Panc1 (cell line): ENCODE data around the gene NT5C1A. TPM values are rescaled to one million over a fixed set of nuclear protein-coding genes. Genes with fewer than 3 reads are reported as not detected.
A peak's percentile ranks its signal among the peaks of the same experiment; 100 is the strongest.

ENCODE experiments used
- ATAC-seq: fragments of 200-7000 bp; cut with Tn5 transposase; 2 replicates; pipeline ENCODE4 v1.9.1; 2020; ENCODE audit warnings: mild to moderate bottlenecking, moderate library complexity
- BruUV-seq: library from RNA; stranded (reverse); fragments of 400-500 nt; replicated peaks from 2 replicates; lab custom pipeline; 2021; lab: Mats Ljungman, UMichigan
- CTCF ChIA-PET: fragments of 300-600 bp; sonication (Branson Sonifier 250); formaldehyde crosslinking; loops from one replicate; lab custom pipeline; 2022; ENCODE audit warnings: antibody characterized with exemption; lab: Charles Lee
- POLR2A ChIA-PET: fragments of 300-600 bp; sonication (Branson Sonifier 250); formaldehyde crosslinking; loops from one replicate; lab custom pipeline; 2022; ENCODE audit warnings: antibody characterized with exemption; lab: Charles Lee
- DNase-seq: peaks from one replicate; pipeline ENCODE4 v3.0.0-alpha.2; 2010; ENCODE audit warnings: low read depth, low spot score
- H3K27ac ChIP-seq: 2 replicates; pipeline ENCODE4 v1.5.1; 2011; ENCODE audit warnings: mild to moderate bottlenecking, low read length, inconsistent platforms
- H3K27me3 ChIP-seq: fragments of 200-500 bp; sonication (Bioruptor generic); 2 replicates; pipeline ENCODE4 v1.6.0; 2014; ENCODE audit warnings: low read length, inconsistent platforms; ENCODE audit not compliant: control insufficient read depth, insufficient read depth
- H3K36me3 ChIP-seq: fragments of 200-500 bp; sonication (Bioruptor generic); 2 replicates; pipeline ENCODE4 v1.5.1; 2014; ENCODE audit warnings: inconsistent platforms, mild to moderate bottlenecking, low read length, moderate library complexity; ENCODE audit not compliant: control insufficient read depth, insufficient read depth
- H3K4me1 ChIP-seq: 2 replicates; pipeline ENCODE4 v1.5.1; 2011; ENCODE audit warnings: inconsistent platforms, mild to moderate bottlenecking, low read length, moderate library complexity; ENCODE audit not compliant: control insufficient read depth, insufficient read depth
- H3K4me3 ChIP-seq, 2 experiments: 2 replicates each; pipeline ENCODE4 v1.5.1; 2011 to 2012; ENCODE audit warnings: low read depth in 2 of 2, low read length in 2 of 2, mild to moderate bottlenecking in 2 of 2, inconsistent platforms in 1 of 2, moderate library complexity in 1 of 2
- H3K9me3 ChIP-seq: fragments of 200-500 bp; sonication (Bioruptor generic); 2 replicates; pipeline ENCODE4 v1.5.1; 2014; ENCODE audit warnings: low read depth, mild to moderate bottlenecking, inconsistent platforms, low read length, moderate library complexity; ENCODE audit not compliant: control insufficient read depth, insufficient read depth
- POLR2AphosphoS5 ChIP-seq: IDR thresholded peaks from 2 replicates; pipeline ENCODE4 v1.6.1; 2012; ENCODE audit warnings: mild to moderate bottlenecking, low read depth, low read length, moderate library complexity
- SIN3A ChIP-seq: IDR thresholded peaks from 2 replicates; pipeline ENCODE4 v1.6.1; 2012; ENCODE audit warnings: low read depth, mild to moderate bottlenecking, low read length, moderate library complexity, borderline replicate concordance; ENCODE audit not compliant: insufficient read depth
- TCF7L2 ChIP-seq: IDR thresholded peaks from 2 replicates; pipeline ENCODE4 v1.6.1; 2011; ENCODE audit warnings: mild to moderate bottlenecking, low read depth, low read length, inconsistent platforms
- in situ Hi-C: cut with HindIII; loops from 2 replicates; pipeline ENCODE4 v1.10.0; 2016; ENCODE audit warnings: low sequenced_read_pairs, low pct_unique_long_range_greater_than_20kb
- intact Hi-C: fragments of 100-400 bp; cut with micrococcal nuclease; formaldehyde crosslinking; loops from one replicate; pipeline ENCODE4 v1.10.0; 2022; ENCODE audit not compliant: unreplicated experiment
- total RNA-seq: library from RNA; stranded (reverse); gene quantifications from one replicate; pipeline ENCODE4 v1.2.1, GENCODE V29; 2021; ENCODE audit not compliant: unreplicated experiment
- TF ChIP-seq, protein P1 (sequence below): fragments of 450-650 bp; IDR thresholded peaks from 2 replicates; pipeline ENCODE4 v1.5.1; 2017; ENCODE audit warnings: mild to moderate bottlenecking
- TF ChIP-seq, protein P2 (sequence below), 2 experiments: IDR thresholded peaks; 2 replicates each; pipeline ENCODE4 v1.6.1; 2011 to 2012; ENCODE audit warnings: low read depth in 2 of 2, control low read depth in 1 of 2, low read length in 1 of 2, mild to moderate bottlenecking in 1 of 2, moderate library complexity in 1 of 2; ENCODE audit not compliant: insufficient read depth in 1 of 2

Gene NT5C1A
- total RNA-seq, 1 experiment from 2014 or later = not detected

DNA sequence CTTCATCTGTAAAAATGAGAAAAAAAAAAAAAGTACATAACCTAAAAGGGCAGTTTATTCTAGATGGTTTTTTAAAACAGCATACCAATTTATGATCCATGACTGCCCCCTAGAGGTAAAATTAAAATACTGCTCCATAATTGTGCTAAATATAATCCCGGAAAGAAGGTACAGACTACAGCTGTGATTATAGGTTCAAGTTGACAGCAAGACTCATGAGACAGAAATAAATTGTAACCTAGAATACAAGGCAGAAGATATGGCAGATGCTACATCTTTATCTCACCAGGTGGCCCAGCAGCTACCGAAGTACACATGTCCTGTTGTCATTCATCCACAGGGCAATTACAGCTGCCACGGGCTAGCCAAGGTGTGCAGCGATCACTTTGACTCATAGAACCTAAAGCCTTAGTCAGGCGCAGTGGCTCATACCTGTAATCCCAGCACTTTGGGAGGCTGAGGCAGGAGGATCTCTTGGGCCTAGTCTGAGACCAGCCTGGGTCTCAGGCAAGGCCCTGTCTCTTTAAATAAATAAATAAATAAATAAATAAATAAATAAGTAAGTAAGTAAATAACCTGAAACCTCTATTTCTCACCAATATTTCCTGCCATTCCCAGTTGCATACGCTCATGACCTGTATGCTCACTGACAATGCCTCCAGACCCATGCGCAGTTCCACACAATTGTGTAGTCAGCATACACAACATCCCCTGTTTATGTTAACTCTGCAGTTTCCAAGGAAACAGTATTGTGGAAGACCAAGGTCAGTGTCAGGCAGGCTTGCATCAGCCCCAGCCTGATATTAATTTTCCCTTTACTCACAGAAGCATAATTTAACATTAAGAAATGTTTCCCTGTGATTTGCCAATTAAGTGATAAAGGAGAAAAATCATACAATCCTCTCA, 48.4 kb upstream of the NT5C1A start:
- CTCF ChIA-PET = interaction anchor here (0.7 to 1.5 kb wide), 9 partner anchors 21 to 241 kb away, joined by 3 to 8 read pairs (median 5); no protein-coding TSS in a partner anchor
- DNase-seq = peak; percentile 61
- Histone ChIP-seq H3K4me3 (no peak overlapping the region), H3K36me3 (no peaks in the 10 kb centered on the region), H3K27me3 (peaks cover 2% of the 10 kb centered on the region; the same call in 1 of the 2 replicates), H3K4me1 (no peaks in the 10 kb centered on the region), H3K9me3 (no peaks in the 10 kb centered on the region), H3K27ac (no peak overlapping the region)
- POLR2A ChIA-PET = no interaction called here
- intact Hi-C loops (loop anchor here (5.0 kb wide), 1 partner anchor 123 kb away; no protein-coding TSS in a partner anchor), in situ Hi-C loops (no loop called here)
- peak; percentile 83 for ATAC-seq
- TF ChIP-seq, protein P1, sequence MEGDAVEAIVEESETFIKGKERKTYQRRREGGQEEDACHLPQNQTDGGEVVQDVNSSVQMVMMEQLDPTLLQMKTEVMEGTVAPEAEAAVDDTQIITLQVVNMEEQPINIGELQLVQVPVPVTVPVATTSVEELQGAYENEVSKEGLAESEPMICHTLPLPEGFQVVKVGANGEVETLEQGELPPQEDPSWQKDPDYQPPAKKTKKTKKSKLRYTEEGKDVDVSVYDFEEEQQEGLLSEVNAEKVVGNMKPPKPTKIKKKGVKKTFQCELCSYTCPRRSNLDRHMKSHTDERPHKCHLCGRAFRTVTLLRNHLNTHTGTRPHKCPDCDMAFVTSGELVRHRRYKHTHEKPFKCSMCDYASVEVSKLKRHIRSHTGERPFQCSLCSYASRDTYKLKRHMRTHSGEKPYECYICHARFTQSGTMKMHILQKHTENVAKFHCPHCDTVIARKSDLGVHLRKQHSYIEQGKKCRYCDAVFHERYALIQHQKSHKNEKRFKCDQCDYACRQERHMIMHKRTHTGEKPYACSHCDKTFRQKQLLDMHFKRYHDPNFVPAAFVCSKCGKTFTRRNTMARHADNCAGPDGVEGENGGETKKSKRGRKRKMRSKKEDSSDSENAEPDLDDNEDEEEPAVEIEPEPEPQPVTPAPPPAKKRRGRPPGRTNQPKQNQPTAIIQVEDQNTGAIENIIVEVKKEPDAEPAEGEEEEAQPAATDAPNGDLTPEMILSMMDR = peak; percentile 74
- no peak for TF ChIP-seq POLR2AphosphoS5
- no peak for TF ChIP-seq SIN3A
- TF ChIP-seq TCF7L2 = no peak
- TF ChIP-seq, protein P2, sequence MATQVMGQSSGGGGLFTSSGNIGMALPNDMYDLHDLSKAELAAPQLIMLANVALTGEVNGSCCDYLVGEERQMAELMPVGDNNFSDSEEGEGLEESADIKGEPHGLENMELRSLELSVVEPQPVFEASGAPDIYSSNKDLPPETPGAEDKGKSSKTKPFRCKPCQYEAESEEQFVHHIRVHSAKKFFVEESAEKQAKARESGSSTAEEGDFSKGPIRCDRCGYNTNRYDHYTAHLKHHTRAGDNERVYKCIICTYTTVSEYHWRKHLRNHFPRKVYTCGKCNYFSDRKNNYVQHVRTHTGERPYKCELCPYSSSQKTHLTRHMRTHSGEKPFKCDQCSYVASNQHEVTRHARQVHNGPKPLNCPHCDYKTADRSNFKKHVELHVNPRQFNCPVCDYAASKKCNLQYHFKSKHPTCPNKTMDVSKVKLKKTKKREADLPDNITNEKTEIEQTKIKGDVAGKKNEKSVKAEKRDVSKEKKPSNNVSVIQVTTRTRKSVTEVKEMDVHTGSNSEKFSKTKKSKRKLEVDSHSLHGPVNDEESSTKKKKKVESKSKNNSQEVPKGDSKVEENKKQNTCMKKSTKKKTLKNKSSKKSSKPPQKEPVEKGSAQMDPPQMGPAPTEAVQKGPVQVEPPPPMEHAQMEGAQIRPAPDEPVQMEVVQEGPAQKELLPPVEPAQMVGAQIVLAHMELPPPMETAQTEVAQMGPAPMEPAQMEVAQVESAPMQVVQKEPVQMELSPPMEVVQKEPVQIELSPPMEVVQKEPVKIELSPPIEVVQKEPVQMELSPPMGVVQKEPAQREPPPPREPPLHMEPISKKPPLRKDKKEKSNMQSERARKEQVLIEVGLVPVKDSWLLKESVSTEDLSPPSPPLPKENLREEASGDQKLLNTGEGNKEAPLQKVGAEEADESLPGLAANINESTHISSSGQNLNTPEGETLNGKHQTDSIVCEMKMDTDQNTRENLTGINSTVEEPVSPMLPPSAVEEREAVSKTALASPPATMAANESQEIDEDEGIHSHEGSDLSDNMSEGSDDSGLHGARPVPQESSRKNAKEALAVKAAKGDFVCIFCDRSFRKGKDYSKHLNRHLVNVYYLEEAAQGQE (IDR thresholded peaks at IDR 0.05; ENCODE audit: insufficient read depth in 1 of 2, low read depth in 2 of 2, low read length in 1 of 2) = no peak
- no TSS peak for BruUV-seq

DNA sequence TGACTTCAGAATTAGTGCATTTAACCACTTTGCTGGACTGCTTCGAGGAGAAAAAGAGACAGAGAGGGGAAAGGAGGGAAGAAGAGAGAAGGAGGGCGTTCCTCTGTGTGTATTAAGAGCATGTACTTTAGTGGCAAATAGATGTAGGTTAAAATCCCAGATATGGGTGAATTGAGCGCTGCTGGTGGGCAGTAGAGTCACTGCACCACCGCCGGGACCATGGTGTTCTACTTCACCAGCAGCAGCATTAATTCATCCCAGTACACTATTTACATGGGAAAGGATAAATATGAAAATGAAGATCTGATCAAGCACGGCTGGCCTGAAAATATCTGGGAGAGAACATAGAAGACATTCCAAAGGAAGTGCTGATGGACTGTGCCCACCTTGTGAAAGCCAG, 45.9 kb upstream of the NT5C1A start:
- H3K4me1 ChIP-seq = no peaks in the 10 kb centered on the region
- H3K27ac ChIP-seq = no peak overlapping the region
- TF ChIP-seq POLR2AphosphoS5 = no peak
- TF ChIP-seq, protein P1 = peak; percentile 19; the same call in 1 of the 2 replicates
- ChIA-PET CTCF (no interaction called here), POLR2A (no interaction called here)
- in situ Hi-C loops (no loop called here), intact Hi-C loops (no loop called here)
- DNase-seq (no peak), ATAC-seq (no peak)
- H3K27me3 ChIP-seq = peaks cover 5% of the 10 kb centered on the region; the same call in 1 of the 2 replicates
- H3K36me3 ChIP-seq = no peaks in the 10 kb centered on the region
- BruUV-seq = no TSS peak
- H3K9me3 ChIP-seq = no peaks in the 10 kb centered on the region
- no peak overlapping the region for H3K4me3 ChIP-seq
